Right lung (tissue), 5 donors: Measurements from ENCODE around the gene TRIM46. TPM values are rescaled to one million over a fixed set of nuclear protein-coding genes. Genes with fewer than 3 reads are reported as not detected.
"Not testable (repeated sequence)": the region's sequence is repeated elsewhere in the genome, so short reads cannot be mapped to it uniquely, and the experiment has no call there.

Experiments
- DNase-seq, 2 donors: peaks; one replicate each; pipeline ENCODE4 v3.0.0-alpha.2; 2013
- polyA plus RNA-seq, 5 donors: library from polyadenylated mRNA; unstranded; fragments of 120-200 nt; gene quantifications; one replicate each; pipeline versions ENCODE4 v1.2.1 to v1.2.3, GENCODE V29; 2013; ENCODE audit warnings: inconsistent platforms in 1 of 5, low replicate concordance in 1 of 5; ENCODE audit not compliant: insufficient read length in 5 of 5, insufficient read depth in 1 of 5

Gene TRIM46
- polyA plus RNA-seq, 5 donors, result 2.9 to 5.6 (median 4.3) TPM

DNA sequence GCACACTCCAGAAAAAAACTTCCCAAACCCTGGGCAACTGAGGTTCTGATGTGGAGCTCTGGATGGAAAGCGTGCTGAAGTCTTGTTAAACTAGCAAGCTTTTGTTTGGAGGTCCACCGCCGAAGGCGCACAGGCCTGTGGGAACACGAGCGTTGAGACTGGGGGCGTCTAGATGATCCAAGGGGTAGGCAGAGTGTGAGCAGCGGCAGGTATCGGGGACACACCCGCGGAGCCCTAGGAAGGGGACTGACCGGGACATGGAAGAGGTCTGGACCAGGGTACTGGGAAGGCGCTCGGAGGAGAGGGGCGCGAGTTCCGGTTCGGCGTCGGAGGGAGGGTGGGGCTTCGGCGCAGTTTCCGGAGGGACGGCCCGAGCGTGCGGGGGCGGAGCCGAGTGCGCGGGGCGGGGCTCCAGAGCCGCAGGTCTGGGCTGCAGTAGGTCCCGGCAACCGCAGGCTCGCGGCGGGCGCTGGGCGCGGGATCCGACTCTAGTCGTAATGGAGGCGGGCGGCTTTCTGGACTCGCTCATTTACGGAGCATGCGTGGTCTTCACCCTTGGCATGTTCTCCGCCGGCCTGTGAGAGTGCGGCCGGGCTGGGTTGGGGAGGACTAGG is 38.1 kb upstream of the TRIM46 start, which contains the start of gene SLC50A1:
Gene SLC50A1 (plus strand): TSS at position 438 of the 614 bp plus-strand sequence. CDS start 60 bp downstream, at position 498.
- peak; percentile 95 for DNase-seq

GRCh38 chr1:155136748-155137147 is 36.9 kb upstream of the TRIM46 start:
- DNase-seq, result no peak

GRCh38 chr1:155137154-155137949 is 36.3 kb upstream of the TRIM46 start:
- no peak for DNase-seq

- peak; percentile 68 to 79 for DNase-seq
Measured at GRCh38 chr1:155139895-155140629, 33.6 kb upstream of the TRIM46 start, which contains the start of gene DPM3. Gene DPM3 (minus strand): TSS chr1:155140531. CDS start chr1:155140240, 291 bp downstream.

- no peak for DNase-seq
Measured at GRCh38 chr1:155140630-155140953, 33.1 kb upstream of the TRIM46 start.

GRCh38 chr1:155141749-155142148 is 31.9 kb upstream of the TRIM46 start:
- no peak for DNase-seq

GRCh38 chr1:155145491-155145890 is 28.2 kb upstream of the TRIM46 start:
- no peak for DNase-seq

GRCh38 chr1:155155996-155156643 is 17.5 kb upstream of the TRIM46 start:
- not testable (repeated sequence) for DNase-seq

GRCh38 chr1:155158991-155159390 is 14.7 kb upstream of the TRIM46 start:
- no peak for DNase-seq

GRCh38 chr1:155160128-155160527 is 13.5 kb upstream of the TRIM46 start:
- no peak for DNase-seq

DNA sequence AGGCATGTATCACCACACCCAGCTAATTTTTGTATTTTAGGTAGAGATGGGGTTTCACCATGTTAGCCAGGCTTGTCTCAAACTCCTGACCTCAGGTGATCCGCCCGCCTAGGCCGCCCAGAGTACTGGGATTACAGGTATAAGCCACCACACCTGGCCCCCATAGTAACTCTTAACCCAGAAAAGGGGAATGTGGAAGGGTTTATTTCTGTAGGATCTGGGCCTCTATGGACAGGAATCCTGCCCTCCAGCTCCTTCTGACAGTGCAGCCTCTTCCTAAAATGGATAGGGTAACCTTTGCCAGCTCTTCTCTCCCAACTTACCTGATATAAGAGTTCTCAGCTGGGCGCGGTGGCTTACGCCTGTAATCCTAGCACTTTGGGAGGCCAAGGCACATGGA is 11.0 kb upstream of the TRIM46 start:
- DNase-seq, result not testable (repeated sequence)

GRCh38 chr1:155163785-155164184 is 9.9 kb upstream of the TRIM46 start:
- not testable (repeated sequence) for DNase-seq

GRCh38 chr1:155164625-155165024 is 9.0 kb upstream of the TRIM46 start:
- not testable (repeated sequence) for DNase-seq

- no peak for DNase-seq
Measured at GRCh38 chr1:155166051-155166470, 7.6 kb upstream of the TRIM46 start.

DNA sequence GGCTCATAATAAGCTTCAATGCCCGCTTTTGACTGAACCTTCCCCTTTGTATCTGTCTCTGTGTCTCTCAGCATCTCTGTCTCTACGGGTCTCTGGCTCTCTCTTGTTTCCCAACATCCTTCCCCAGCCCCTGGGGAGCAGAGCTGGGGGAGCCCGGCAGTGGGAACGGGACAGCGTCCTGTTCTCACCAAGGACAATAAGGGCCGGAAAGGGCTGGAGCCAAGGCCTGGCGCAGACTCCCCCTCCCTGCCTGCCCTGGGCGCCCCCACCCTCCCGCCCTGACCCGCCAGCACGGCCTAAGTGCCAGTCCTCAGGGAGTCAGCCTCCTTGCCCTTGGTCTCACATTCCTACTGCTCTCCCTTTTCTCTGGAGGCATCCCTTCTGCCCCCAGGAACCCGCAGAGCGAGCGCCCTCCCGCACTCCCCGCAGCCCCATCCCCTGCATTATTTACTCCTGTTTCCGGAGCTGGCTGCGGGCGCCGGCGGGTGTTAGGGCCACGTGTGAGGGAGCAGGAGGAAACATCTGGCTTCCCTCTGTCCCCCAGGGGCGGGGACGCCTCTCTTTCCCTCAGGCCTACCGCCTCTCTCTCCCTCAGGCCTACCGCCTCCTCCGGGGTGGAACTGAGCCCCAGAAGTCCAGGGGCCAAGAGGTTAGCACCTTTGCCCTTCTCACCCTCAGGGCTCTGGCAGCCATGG is 7.0 kb upstream of the TRIM46 start:
- peak; percentile 73 to 78 for DNase-seq

- peak in 1 of 2 donors; percentile 76 for DNase-seq
Measured at GRCh38 chr1:155167166-155168104, 6.2 kb upstream of the TRIM46 start.

GRCh38 chr1:155168105-155168445 is 5.6 kb upstream of the TRIM46 start:
- not testable (repeated sequence) for DNase-seq

- no peak for DNase-seq
Measured at GRCh38 chr1:155168456-155169210, 5.0 kb upstream of the TRIM46 start.

- no peak for DNase-seq
Measured at GRCh38 chr1:155169541-155169940, 4.1 kb upstream of the TRIM46 start.
